Fibroblast of pulmonary artery (primary cell): Measurements from ENCODE around the gene MCAT.

Source experiments
- DNase-seq: peaks from one replicate; pipeline ENCODE4 v3.0.0-alpha.2; 2010; ENCODE audit warnings: low read depth
- H3K4me3 ChIP-seq: replicated peaks from 2 replicates; pipeline ENCODE4 v1.5.1; 2011; ENCODE audit warnings: low read depth, mild to moderate bottlenecking, control low read depth, low read length, moderate library complexity
- TF ChIP-seq, protein P1 (sequence below): IDR thresholded peaks from 2 replicates; pipeline ENCODE4 v1.5.1; 2011; ENCODE audit warnings: mild to moderate bottlenecking, control low read depth, low read length, inconsistent platforms; ENCODE audit errors: missing control alignments

The MCAT gene

DNA sequence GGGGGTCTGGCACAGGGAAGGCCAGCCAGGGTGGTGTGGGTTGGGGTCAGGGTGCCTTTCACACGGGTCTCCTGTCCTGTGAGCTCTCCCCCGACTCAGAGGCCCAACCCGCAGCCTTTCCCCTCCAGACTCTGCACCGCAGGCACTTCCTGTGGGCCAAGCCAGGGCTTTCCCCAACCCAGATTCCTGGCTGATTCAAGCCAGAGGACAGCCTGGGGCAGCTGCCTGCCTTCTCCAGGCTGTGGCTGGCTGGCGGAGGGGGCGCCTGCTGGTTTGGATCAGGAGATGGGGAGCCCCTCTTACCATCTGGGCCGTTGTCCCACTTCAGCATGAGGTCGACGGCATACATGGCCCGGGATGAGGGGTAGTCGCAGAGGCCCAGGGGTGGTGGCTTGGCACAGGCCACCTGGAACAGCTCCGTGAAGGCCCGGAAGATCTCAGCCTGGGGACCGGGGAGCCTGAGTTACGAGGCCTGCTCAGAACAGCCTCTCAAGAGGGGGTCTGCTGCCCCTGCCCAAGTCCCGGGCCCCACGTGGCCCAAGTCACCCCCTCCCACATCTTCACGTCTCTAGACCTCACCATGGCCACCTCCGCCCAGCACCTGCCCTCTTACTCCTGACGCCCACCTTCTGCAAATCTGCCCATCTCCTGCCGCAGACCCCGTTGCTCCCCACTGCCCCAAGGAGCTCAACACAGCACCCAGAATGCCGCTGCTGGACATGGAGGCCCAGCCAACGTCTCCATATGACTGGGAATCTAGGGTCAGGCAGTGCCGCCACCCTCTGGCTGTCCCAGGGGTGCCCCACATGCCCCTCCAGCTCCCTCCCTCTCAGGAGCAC, 25.5 kb upstream of the MCAT start:
- DNase-seq = peak; percentile 65
- no peak overlapping the region for H3K4me3 ChIP-seq

DNA sequence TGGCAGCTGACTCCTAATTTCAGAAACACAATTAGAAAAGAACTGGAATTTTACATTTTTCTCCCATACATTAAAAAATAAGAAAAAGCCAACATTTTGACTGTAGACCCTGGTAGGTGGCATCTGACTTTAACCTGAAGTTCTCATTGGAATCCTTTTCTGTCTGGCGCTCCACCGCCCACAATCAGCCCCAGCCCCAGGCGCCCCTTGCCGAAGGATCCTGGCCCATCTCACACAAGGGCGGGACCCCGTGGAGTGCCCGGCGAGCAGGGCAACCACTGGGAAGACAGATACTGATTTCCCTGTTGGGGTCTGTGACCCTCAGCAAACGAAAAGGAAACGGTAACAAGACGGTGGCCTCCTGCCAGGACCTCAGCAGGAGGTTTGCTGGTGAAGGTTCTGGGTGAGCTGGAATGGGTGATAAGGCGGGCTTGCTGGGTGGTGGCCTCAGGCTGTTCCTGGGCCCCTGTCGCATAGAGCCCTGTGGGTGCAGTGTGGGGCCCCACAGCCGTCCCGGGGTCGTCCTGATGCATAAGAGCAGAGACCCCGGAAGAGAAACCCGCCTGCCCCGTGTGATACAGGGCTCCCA, 23.9 kb upstream of the MCAT start:
- no peak overlapping the region for H3K4me3 ChIP-seq
- DNase-seq = no peak
- TF ChIP-seq, protein P1, sequence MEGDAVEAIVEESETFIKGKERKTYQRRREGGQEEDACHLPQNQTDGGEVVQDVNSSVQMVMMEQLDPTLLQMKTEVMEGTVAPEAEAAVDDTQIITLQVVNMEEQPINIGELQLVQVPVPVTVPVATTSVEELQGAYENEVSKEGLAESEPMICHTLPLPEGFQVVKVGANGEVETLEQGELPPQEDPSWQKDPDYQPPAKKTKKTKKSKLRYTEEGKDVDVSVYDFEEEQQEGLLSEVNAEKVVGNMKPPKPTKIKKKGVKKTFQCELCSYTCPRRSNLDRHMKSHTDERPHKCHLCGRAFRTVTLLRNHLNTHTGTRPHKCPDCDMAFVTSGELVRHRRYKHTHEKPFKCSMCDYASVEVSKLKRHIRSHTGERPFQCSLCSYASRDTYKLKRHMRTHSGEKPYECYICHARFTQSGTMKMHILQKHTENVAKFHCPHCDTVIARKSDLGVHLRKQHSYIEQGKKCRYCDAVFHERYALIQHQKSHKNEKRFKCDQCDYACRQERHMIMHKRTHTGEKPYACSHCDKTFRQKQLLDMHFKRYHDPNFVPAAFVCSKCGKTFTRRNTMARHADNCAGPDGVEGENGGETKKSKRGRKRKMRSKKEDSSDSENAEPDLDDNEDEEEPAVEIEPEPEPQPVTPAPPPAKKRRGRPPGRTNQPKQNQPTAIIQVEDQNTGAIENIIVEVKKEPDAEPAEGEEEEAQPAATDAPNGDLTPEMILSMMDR = no peak

More for the DNA sequence above, 25.5 kb upstream of the MCAT start:
- TF ChIP-seq, protein P1 = no peak

DNA sequence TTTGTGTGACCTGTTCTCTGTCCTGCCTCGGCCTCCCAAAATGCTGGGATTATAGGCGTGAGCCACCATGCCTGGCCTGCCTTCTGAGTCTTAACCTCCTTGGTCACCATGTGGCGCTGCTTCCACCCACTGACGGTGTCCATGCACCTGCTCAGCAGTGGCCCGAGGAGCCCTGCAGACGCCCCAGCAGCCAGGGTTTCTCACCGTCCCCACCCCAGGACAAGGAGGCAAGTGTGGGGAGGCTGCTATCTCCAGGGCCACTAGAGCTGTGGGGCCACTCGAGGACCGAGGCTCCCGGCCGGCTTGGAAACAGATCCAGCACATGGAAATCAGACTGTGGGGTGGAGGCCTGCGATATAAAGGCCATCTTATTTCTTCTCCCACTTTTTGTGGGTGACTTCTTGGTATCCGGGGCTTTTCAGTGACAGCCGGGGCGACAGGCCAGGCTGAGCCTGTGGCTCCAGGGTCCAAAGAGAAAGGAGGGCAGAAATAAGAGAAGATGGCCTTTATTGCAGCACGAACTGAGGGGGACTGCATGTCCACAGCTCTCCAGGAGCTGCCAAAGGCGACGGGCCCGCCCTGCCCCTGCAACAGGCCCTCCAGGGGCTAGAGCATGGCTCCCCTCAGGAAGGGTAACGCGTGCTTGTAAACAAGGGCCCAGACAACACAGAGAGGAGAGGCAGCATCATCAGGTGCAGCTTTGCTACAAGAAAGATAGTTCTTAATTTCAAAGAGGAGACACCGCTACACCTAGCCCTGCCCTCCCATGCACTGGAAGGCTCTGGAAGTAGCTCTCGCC, 23.1 kb upstream of the MCAT start:
- TF ChIP-seq, protein P1 = no peak
- H3K4me3 ChIP-seq = no peak overlapping the region
- no peak for DNase-seq

DNA sequence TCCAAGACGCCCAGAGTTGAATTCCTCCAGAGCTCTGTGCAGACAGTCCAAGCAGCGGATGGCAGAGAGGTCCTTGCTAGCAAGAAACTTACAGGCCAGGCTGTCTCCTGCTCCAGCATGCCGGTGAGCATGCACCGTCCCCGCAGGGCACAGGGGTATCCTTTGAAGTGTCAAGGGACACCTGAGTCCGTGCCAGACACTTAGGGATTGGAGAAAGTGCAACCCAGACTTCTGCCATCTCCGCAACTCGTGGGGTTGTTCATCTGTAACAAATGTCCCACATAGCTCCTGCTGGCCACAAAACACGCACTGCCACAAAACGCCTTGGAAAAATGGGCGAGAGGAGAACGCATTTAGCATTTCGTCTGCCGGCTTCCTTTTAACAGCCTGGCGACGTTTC, 21.4 kb upstream of the MCAT start:
- DNase-seq = no peak
- TF ChIP-seq, protein P1 = no peak
- no peak overlapping the region for H3K4me3 ChIP-seq

DNA sequence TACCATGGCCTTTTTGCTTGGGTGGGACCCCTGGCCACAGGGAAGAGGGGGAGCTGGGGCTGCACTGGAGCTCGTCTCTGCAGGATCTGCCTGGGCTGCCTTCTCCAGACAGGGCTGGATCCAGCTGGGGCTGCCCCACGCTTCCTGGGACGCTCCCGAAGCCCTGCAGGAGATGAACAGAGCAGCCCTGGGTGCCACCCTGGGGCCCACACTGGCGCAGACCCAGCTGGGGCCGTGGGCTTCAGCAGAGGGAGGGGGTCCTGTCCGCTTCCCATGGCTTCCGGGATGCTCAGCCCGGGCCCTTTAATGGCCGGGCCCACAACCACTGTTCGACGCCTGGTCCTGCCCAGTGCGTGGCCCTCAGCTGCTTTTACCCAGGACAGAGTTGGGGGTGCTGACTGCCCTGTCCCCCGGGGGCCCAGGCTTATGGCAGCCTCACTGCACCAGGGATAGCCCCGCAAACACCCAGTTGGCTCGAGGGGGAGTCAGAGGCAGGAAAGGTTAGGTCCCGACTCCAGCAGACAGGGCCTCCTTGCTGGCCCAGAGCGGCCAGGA, 20.1 kb upstream of the MCAT start:
- no peak overlapping the region for H3K4me3 ChIP-seq
- DNase-seq = no peak
- TF ChIP-seq, protein P1 = no peak

DNA sequence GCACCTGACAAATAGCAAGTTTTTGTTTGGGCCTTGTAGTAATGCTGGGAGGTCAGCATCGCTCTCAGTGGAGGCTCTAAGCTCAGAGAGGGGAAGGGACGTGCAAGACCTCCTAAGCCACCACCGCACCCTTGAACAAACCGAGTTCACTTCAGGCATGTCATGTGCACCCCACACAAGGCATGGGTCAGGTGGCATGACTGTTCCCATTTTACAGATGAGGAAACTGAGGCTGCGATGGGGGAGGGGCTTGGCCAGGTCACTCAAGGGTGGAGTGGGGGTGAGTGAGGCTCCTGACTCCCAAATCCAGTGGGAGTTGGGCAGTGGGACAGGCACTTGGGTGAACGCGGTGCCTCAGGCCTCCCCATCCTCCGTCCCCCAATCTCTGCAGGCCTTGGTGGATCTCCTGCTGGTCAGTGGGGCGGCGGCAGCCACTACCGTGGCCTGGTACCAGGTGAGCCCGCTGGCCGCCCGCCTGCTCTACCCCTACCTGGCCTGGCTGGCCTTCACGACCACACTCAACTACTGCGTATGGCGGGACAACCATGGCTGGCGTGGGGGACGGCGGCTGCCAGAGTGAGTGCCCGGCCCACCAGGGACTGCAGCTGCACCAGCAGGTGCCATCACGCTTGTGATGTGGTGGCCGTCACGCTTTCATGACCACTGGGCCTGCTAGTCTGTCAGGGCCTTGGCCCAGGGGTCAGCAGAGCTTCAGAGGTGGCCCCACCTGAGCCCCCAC, 19.4 kb upstream of the MCAT start:
- H3K4me3 ChIP-seq = no peak overlapping the region
- TF ChIP-seq, protein P1 = no peak
- DNase-seq = no peak
